Effector CD4-positive, alpha-beta T cell (primary cell): Measurements from ENCODE around the gene IREB2.
"Not testable (repeated sequence)": the region's sequence is repeated elsewhere in the genome, so short reads cannot be mapped to it uniquely, and the experiment has no call there.

Experiments used
- DNase-seq: peaks from one replicate; pipeline ENCODE4 v3.0.0-alpha.2; 2020

Gene IREB2

DNA sequence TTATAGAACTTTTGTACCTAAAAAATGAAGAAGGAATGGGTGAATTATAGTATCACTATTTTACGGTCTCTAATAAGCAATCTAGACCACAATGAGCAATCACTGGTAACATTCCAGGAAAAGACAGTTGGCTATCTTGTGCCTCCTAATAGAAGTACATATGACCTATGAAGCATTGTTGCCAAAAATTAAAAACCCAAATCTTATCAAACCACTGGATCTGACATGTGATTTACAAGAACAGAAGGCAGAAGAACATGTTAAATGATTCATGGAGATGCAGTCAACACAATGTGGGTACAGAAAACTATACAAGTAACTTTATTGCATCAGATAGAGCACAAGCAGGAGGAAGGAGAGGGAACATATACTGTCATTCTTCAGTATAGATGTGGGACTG, 54.9 kb downstream of the IREB2 start:
- DNase-seq, result no peak

DNA sequence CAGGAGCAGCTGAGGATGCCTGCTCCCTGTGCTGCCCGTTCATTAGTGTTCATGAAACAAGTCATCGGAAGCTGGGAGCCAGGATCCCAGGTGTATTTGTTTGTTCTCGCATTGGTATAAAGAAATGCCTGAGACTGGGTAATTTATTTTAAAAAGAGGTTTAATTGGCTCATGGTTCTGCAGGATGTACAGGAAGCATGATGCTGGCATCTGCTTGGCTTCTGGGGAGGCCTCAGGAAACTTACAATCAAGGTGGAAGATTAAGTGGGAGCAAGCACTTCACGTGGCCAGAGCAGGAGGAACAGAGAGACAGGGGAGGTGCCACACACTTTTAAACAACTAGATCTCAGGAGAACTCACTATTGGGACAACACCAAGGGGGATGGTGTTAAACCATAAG, 63.8 kb downstream of the IREB2 start:
- DNase-seq, result no peak

DNA sequence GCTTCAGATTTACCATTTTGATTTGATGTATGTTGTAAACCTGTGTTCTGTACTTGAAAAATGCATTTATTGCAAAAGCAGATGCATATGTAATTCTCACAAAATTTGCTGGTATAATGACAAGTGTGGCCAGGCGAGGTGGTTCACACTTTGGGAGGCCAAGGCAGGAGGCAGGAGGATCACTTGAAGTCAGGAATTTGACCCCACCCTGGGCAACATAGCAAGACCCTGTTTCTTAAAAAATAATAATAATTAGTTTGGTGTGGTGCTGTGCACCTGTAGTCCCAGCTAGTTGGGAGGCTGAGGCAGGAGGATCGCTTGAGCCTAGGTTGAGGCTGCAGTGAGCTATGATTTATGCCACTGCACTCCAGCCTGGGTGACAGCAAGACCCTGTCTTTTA, 64.6 kb downstream of the IREB2 start:
- no peak for DNase-seq

DNA sequence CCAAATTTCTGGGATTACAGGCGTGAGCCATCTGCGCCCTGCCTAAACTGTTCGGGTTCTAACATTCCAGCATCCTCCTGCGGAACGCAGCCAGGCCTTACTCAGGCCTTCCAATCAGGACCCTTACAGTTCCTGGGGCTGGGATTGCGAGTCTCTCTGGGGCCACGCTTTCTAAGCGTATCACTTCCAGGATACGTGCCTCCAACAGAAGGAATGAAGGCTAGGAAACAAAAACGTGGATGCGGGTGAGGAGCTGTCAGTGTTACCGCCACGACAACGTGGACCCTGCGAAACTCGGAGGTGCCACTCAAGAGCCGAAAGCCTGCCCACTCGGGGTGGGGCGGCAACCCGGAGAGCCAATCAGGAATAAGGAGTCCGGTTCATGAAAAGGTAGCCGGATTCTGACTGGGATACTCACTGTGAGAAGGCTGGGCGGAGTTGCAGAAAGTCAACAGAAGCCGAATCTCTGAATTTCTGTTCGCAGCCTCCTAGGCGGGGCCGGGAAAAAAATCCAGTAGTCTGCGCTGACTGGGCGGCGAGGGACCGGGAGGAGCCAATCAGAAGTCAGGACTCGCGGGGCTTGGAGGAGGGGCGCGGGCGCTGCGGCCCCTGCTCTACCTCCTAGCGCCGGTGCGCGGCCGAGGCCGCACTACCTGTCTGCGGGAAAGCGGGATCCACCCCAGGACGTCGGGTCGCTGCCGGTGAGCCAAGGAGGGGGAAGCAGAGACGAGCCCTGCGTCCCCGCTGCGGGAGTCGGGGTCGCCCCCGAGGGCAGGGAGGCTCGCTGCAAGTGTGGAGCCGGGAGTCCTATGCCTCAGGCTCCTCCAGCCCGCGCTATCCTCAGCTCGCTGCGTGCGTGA, 69.2 kb downstream of the IREB2 start, which contains the start of gene HYKK:
Gene HYKK (plus strand): TSS at position 607 of the 860 bp plus-strand sequence. CDS start 5,512 bp downstream, outside the sequence.
- peak; percentile 67 for DNase-seq

DNA sequence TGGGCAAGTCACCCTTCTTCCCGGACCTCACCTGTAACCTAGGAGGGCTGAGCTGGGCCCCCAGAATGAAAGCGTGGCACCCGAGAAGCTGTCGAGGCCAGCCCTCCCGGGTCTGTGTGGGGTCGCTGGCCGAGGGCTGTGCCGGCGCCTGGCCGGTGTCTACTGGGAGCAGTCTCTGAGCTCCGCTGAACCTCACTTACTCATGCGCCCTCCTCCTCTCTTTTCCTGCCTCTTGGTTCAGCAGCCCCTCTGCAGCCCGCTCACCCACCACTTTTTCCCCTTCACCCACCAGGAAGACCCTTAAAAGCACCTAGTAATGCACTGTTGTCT, 69.8 kb downstream of the IREB2 start:
- DNase-seq, result no peak

DNA sequence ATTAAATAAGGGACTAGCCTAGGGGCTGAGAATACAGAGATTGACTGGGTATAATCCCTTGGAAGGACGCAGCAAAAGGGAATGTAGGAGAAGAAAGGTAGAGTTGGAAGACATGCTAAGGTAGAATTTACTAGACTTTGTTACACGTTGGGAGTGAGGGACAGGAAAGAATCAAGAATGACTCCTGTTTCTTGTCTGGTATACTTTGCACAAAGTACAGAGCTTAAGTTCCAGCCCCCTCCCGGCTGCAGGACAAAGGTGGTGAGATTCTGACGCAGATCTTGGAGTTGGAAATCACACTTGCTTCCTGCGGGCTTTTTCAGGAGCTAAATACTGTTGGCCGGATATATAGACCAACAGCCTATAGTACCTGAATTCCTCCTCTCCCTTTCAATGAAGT, 70.3 kb downstream of the IREB2 start:
- DNase-seq, result no peak

DNA sequence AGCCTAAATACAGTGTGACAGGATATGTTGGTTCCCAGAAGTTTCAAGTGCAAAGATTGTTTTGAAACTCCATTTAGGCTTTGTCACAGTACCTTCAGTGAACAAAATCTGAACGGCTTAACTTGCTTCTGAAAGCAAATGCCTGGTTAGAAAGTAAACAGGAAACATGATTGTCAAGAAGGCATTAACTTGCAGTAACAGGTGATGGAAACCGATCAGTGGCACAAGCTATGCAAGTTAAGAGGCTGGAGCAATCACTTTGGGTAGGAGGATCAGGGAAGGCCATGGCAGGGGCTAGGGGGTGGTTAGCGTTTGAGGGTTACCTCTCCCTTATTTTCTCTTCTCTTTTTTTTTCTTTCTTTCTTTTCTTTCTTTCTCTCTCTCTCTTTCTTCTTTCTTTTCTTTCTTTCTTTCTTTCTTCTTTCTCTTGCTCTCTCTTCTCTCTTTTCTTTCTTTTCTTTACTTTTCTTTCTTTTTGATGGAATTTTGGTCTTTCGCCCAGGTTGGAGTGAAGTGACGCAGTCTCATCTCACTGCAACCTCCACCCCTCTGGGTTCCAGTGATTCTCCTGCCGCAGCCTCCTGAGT, 71.8 kb downstream of the IREB2 start:
- DNase-seq, result no peak

DNA sequence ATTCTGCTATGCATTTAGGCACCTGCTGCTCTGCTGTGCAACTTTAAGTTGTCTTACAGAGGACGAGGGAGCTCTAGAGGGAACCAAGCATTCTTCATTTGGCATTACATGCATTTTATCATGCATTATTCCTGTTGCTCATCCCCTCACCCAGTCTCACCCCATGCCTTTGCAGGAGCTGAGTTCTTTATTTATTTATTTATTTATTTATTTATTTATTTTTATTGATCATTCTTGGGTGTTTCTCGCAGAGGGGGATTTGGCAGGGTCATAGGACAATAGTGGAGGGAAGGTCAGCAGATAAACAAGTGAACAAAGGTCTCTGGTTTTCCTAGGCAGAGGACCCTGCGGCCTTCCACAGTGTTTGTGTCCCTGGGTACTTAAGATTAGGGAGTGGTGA, 82.0 kb downstream of the IREB2 start:
- not testable (repeated sequence) for DNase-seq

DNA sequence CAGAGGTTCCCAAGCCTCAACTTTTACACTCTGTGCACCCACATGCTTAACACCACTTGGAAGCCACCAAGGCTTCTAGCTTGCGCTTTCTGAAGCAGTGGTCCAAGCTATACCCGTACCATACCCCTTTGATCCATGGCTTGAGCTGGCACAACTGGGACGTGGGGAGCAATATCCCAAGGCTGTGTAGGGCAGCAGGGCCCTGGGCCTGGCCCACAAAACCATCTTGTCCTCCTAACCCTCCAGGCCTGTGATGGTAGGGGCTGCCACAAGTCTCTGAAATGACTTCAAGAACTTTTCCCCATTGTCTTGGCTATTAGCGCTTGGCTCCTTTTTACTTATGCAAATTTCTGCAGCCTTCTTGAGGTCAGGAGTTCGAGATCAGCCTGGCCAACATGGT, 86.2 kb downstream of the IREB2 start:
- DNase-seq, result no peak

DNA sequence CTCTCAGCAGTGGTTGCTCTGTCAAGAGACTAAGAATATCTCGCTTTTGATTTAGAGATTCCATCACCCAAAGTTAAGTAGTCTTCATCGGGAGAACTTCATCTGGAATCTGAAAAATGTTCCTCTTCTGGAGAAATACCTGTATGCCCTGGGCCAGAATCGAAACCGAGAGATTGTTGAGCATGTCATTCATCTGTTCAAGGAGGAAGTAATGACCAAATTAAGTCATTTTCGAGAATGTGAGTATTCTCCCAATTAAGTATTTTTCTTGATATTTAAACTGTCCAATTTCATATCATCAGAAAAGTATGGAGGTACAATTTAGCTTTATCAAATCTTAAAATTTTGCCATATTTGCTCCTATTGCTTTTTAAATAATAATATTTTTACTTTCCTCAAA, 89.3 kb downstream of the IREB2 start:
- DNase-seq, result no peak

DNA sequence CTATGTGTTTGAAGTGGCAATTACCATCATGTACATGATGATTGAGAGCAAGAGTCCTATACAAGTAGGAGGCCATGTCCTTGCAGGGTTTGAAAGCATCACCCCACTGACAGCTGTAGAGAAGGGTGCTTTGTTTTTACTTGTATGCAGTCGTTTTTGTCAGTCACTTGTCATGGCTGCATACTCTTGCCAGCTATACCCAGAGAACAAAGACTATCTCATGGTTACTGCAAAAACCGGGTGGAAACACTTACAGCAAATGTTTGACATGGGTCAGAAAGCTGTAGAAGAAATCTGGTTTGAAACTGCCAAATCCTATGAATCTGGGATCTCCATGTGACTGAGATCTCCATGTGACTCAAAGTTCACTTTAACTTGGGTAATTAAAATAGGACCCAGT, 95.3 kb downstream of the IREB2 start:
- DNase-seq, result no peak

DNA sequence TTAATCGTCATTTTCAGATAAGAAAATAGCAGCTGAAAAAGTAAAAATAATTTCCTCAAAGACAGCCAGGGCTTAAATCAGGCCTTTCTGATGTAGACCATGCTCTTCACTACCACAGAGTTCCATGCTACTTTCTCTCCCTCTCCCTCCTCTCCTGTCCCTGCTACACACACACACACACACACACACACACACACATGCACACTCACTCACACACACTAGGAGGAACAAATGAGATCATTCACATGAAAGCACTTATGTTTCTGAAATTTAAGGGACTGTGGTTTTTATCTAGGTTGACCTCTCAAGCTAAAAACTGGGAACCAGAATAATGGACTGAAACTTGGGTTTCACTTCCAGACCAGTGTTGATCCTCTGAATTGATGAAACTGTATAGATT, 98.1 kb downstream of the IREB2 start:
- DNase-seq, result no peak

DNA sequence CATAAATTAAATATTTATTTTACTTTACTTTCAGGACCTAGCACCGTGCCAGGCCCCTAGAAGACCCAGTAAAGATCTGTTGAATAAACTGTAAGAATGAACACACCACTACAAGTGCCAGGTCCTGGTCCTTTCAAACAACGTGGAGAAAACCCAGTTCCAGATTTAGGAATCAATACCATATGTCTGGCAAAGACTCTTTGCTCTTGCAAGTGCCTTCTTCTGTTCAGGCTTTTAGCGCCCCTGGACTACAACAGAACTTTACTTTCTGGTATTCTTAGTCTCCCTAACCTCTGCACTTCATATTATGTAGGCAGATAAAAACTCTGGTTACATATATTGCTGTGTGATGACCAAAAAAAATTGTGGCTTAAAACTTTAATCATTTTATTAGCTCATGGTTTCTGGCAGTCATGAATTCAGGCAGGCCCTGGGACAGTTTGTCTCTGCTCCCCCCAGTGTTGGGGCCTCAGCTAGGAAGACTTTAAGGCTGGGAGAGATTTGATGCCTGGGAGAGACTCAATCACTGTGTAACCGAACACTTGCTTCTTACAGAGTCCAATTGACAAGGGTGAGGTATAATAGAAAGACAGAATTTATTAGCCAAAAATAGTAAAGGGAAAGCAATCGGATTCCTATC, 99.4 kb downstream of the IREB2 start:
- DNase-seq, result no peak

DNA sequence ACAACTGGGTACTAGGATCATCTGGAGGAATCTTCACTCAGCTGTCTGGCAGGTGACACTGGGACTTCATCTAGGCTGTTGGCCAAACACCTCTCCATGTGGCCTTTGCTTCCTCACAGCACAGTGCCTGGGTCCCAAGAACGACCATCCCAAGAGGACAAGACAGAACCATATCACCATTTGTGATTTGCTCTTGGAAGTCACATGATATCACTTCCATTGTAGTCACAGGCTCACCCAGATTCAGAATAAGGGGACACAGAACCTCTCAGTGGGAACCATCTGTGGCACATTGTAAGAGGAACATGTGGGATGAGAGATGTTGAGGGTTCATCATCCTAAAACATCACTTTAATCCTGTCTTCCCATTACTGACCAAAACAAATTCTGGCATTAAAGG, 100.3 kb downstream of the IREB2 start:
- DNase-seq, result no peak

DNA sequence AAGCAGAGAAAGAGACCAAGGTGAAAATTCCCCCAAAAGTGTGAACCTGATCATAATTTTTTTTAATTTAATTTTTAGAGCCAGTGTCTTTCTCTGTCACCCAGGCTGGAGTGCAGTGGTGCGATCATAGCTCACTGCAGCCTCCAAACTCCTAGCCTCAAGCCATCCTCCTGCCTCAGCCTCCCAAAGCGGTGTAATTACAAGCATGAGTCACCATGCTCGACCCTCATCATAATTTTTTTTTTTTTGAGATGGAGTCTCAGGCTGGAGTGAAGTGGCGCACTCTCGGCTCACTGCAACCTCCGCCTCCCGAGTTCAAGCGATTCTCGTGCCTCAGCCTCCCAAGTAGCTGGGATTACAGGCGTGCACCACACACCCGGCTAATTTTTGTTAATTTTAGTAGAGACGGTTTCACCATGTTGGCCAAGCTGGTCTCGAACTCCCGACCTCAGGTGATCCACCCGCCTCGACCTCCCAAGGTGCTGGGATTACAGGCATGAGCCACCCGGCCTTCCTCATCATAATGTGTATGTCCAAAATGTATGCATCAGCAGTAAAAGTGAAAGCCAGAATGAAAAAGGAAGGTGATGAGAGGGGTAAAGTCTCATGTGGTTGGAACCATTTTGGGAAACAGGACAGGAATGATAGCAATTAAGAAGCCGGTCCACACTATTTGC, 101.6 kb downstream of the IREB2 start:
- DNase-seq, result not testable (repeated sequence)

DNA sequence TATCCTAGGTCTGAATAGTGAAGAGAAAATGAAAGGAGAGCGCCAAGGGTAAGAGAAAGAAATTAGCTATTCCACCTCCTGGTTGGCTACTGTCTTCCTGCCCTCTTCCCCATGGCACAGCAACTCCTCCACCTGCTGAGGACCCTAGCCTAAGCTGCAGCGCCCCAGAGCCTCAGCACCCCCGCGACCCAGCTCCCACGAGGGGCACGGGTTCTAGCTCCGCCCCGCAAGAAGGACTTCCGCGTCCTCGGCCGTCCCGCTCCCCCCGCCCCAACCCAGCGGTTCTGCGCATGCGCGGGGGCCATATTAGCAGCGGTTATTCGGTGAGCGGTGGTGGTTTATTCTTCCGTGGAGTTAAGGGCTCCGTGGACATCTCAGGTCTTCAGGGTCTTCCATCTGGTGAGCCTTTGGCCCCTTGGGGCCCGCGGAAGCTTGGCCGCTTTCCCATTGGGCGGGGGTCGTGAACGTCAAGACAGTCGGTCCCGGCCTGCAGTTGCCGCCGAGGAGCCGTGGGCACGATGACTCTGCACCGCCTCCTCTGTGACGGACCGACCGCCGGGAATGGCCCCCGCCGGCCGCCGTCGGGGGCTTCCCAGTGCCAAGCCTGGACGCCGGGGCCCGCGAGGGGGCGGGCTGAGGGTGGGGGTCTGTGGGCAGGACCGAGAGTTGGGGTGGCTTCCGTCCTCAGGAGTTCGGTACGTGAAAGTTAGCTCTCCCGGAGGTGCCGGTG, 102.3 kb downstream of the IREB2 start, which contains the start of gene PSMA4:
Gene PSMA4 (plus strand): TSS at position 304 of the 730 bp plus-strand sequence. CDS start 1,484 bp downstream, outside the sequence.
- DNase-seq, result peak; percentile 93

DNA sequence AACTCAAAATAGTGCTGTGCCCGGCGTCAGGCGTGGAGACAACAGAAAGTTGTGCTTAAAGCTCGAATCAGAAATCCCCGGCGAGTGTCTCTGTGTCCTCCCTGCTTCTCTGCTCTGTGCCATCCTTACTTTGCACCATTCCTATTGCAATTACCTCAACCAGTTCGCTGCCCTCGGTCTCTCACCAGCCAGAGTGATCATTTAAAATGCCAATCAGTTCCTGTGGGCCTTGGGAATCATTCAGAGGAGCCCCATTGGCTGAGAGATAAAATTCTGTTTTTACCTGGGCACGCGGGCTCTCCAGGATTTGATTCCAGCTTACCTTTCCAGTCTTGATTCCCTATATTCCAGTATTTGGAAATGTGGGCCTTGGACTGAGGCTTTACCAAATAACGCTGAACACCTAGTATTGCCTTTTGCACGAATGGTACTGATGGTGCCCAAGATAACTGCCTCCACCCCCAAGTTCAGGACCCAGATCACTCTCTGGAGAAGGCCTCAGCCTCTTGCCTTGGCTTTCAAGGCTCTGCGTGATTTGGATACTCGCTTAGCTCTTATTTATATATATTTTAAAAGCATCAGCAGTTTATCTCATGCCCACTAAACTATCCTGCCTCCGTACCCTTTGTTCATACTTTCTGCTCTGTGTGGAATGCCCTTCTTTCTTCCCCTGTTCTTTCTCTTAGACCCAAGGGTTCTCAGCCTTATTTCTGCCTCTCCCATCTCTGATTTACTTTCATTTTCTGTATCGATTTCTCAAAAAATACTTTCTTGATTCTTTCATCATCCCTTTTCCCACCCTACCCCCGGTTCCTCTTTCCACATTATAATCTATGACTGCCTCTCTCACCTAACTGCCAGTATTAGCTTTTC, 103.1 kb downstream of the IREB2 start:
- no peak for DNase-seq

DNA sequence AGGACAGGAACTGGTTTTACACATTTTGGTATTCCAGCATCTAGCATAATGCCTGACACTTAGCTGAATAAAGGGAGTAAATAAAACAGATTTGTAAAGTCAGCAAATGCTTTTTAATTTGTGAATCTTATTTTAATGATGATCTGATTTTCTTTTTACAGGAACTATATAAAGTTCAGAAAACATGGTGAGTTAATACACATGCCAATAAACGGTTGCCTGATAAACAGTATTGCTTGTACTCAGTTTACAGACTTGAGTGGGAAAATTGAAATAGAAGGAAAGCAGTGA, 103.7 kb downstream of the IREB2 start:
- DNase-seq, result no peak

DNA sequence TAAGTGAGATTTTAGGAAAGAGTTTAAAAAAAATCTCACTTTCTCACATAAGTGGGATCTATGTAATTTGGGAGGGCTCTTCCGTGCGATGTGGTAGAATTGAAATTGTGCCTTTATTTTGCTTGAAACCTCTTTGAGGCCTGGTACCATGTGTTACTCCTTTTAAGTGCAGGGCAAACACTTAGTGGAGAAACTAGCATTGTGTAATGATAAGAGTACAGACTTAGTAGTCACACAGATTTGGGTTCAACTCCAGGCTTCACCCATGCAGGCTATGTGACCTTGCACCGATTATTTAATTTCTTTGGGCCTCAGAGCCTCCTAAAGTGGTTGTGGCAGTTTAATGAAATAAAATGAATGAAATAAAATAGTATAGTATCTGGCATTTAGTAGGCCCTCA, 104.6 kb downstream of the IREB2 start:
- DNase-seq, result no peak

DNA sequence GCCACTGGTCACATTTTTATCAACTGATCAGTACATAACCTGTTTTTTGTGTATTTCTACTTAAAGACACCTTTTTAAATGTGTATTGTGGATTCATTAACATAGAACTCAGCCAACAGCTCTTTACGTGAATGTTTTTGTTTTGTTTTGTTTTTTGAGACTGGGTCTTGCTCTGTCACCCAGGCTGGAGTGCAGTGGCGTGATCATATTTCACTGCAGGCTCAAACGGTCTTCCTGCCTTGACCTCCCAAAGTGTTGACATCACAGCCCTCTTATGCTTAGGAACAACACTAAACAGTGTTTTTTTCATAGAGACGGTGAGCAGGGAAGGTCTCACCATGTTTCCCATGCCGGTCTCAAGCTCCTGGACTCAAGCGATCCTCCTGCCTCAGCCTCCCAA, 112.2 kb downstream of the IREB2 start:
- DNase-seq, result no peak

DNA sequence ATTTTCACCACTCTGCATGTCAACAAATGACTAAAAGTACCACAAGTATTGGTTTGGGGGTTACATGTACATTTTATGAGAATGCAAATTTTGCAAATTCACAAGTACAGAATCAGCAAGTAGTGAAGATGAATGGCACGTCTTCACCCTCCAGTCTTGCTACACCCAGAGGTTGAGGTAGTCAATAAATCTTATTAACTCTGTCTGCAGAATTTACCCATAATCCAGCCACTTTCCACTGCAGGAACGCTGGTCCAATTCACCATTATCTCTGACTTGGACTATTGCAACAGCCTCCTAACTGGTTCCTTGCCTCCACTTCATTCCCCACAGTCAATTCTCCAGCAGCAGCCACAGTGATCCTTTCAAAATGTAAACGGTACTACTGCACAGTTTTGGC, 112.8 kb downstream of the IREB2 start:
- DNase-seq, result no peak
